NB4 (cell line): ENCODE data around the gene LILRA5.

ENCODE experiments used
- MYC ChIP-seq: IDR thresholded peaks from 2 replicates; pipeline ENCODE4 v1.6.1; 2011; ENCODE audit warnings: low read depth, low read length
- POLR2A ChIP-seq: IDR thresholded peaks from 2 replicates; pipeline ENCODE4 v1.6.1; 2011; ENCODE audit warnings: mild to moderate bottlenecking; ENCODE audit not compliant: insufficient read length; ENCODE audit errors: extremely low read depth
- TF ChIP-seq, protein P1 (sequence below): IDR thresholded peaks from 2 replicates; pipeline ENCODE4 v1.6.1; 2011; ENCODE audit warnings: low read depth, low read length
- TF ChIP-seq, protein P2 (sequence below): IDR thresholded peaks from one replicate; pipeline ENCODE4 v1.5.1; 2012; ENCODE audit warnings: low read depth, low read length

GRCh38 chr19:54309811-54310210 lies 3.2 kb downstream of the LILRA5 start:
- TF ChIP-seq MYC (no peak), POLR2A (no peak)
- TF ChIP-seq, protein P1, sequence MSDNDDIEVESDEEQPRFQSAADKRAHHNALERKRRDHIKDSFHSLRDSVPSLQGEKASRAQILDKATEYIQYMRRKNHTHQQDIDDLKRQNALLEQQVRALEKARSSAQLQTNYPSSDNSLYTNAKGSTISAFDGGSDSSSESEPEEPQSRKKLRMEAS, result no peak
- TF ChIP-seq, protein P2, sequence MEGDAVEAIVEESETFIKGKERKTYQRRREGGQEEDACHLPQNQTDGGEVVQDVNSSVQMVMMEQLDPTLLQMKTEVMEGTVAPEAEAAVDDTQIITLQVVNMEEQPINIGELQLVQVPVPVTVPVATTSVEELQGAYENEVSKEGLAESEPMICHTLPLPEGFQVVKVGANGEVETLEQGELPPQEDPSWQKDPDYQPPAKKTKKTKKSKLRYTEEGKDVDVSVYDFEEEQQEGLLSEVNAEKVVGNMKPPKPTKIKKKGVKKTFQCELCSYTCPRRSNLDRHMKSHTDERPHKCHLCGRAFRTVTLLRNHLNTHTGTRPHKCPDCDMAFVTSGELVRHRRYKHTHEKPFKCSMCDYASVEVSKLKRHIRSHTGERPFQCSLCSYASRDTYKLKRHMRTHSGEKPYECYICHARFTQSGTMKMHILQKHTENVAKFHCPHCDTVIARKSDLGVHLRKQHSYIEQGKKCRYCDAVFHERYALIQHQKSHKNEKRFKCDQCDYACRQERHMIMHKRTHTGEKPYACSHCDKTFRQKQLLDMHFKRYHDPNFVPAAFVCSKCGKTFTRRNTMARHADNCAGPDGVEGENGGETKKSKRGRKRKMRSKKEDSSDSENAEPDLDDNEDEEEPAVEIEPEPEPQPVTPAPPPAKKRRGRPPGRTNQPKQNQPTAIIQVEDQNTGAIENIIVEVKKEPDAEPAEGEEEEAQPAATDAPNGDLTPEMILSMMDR, result no peak
